Lower leg skin (tissue), 4 donors: ENCODE results near the gene MAPKAPK2. TPM values are rescaled to one million over a fixed set of nuclear protein-coding genes. Genes with fewer than 3 reads are reported as not detected.

Experiments used
- DNase-seq, 2 donors: peaks; one replicate each; pipeline ENCODE4 v3.0.0-alpha.2; 2019; ENCODE audit warnings: low spot score in 2 of 2
- H3K4me3 ChIP-seq: fragments of 200-600 bp; sonication (generic); 2 replicates; pipeline ENCODE4 v1.5.1; 2017; ENCODE audit warnings: mild to moderate bottlenecking, low read depth; ENCODE audit not compliant: poor library complexity, severe bottlenecking
- POLR2A ChIP-seq, 2 donors: fragments of 450-650 bp; IDR thresholded peaks; one replicate each; pipeline ENCODE4 v1.6.1; 2016 to 2017; ENCODE audit warnings: antibody characterized with exemption in 2 of 2, mild to moderate bottlenecking in 1 of 2, moderate library complexity in 1 of 2
- WGBS, 2 donors: methylation state at CpG; one replicate each; pipeline ENCODE4 v1.1.5; 2018; 5-methylcytosine and 5-hydroxymethylcytosine counted together
- intact Hi-C: fragments of 100-400 bp; cut with DNase I; formaldehyde crosslinking; loops from one replicate; pipeline ENCODE4 v1.15.0; 2023; ENCODE audit warnings: low total_unique reads
- total RNA-seq, 4 donors: library from RNA; depleted of rRNA; stranded (reverse); fragments of >200 nt; gene quantifications; one replicate each; pipeline ENCODE4 v1.1.0, GENCODE V29; 2016
- TF ChIP-seq, protein P1 (sequence below), 3 donors: fragments of 450-650 bp; IDR thresholded peaks; one replicate each; pipeline ENCODE4 v1.5.1; 2016; ENCODE audit warnings: antibody characterized with exemption in 3 of 3, mild to moderate bottlenecking in 3 of 3, moderate library complexity in 2 of 3

The MAPKAPK2 gene
- total RNA-seq, 4 donors from 2014 or later = 40.0 to 62.4 (median 52.4) TPM

DNA sequence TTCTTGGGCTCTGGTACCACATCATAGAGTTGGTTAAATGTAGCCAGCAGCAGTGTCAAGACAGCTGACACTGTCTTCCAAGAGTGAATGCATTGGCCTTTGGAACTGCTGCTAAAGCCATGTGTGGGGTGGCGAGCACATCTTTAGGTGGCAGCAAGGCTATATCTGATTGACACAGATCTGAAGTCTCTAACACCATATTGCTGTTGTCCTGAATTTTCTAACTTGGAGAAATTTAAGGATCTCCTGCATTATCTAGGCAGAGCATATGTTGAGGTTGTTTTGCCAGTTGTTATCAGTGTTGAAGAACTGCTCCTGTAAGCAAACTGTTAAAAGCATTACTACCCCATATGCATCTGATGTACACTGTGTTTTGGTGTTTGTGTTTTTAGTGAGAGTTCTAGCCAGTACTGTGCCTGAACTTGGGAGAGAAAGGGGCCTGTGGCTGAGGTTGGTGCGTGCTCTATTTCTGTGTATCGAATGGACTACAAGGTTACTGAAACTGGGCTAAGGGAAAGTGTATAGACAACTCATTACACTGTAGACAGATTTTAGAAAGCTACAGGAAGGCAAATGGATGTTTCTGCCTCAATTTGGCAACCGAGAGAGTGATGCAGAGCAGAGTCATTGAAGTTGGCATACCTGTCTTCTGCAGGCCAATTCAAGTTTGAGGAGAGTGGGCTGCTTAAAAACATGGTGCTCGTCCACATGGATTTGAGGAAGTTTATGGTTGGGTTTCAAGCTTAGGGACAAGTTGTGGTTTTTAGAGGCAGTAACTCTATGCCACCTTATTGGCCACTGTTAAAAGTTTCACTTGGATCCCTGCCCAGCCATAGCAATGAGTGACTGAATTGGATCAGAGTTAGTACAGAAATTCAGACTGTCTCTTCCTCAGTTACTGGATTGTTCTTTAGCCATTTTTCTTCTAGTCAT lies 32.5 kb upstream of the MAPKAPK2 start:
- intact Hi-C loops = no loop called here
- 80 to 88% methylated on average over 5 of the region's 5 CpGs for WGBS, 2 donors
- peak in 1 of 2 donors; percentile 20 for DNase-seq
- TF ChIP-seq, protein P1, sequence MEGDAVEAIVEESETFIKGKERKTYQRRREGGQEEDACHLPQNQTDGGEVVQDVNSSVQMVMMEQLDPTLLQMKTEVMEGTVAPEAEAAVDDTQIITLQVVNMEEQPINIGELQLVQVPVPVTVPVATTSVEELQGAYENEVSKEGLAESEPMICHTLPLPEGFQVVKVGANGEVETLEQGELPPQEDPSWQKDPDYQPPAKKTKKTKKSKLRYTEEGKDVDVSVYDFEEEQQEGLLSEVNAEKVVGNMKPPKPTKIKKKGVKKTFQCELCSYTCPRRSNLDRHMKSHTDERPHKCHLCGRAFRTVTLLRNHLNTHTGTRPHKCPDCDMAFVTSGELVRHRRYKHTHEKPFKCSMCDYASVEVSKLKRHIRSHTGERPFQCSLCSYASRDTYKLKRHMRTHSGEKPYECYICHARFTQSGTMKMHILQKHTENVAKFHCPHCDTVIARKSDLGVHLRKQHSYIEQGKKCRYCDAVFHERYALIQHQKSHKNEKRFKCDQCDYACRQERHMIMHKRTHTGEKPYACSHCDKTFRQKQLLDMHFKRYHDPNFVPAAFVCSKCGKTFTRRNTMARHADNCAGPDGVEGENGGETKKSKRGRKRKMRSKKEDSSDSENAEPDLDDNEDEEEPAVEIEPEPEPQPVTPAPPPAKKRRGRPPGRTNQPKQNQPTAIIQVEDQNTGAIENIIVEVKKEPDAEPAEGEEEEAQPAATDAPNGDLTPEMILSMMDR (IDR thresholded peaks at IDR 0.05) = no peak
- TF ChIP-seq POLR2A (IDR thresholded peaks at IDR 0.05) = no peak
- H3K4me3 ChIP-seq = no peak overlapping the region

DNA sequence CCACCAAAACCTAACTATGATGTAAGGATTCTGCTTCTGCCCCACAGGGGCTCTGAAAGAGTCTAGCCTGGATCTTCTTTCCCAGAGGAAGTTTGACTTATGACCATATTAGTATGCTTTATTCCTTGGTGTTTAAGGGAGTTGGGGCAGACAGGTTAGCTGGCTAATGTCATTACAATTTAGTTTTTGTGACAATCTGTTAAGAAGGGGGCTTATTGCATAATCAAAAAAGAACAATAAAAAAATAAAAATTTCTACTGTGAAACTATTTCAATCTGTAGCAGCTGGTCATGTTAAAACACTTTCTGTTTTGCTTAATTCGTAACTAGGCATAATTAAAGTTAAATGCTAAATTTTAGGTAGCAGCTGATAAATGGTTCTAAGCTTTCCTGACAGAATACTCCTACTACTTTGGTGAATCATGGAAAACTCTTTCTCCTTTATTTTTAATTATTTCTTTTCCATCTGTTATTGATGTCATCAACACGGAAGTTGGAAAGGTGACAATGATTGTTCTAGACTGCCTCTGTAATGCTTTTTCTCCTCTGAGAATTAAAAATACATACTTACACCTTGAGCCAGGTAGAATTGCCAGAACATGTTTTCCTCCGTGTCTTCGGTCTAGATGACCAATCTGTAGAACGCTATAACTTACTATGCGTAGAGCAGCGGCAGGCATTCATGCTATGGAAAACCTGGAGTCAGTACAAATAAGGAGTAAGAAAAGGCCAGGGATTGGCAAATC lies 30.8 kb upstream of the MAPKAPK2 start:
- intact Hi-C loops = no loop called here
- 44 to 58% methylated on average over 7 of the region's 7 CpGs for WGBS, 2 donors
- TF ChIP-seq, protein P1 (IDR thresholded peaks at IDR 0.05) = no peak
- TF ChIP-seq POLR2A (IDR thresholded peaks at IDR 0.05) = no peak
- H3K4me3 ChIP-seq = no peak overlapping the region
- no peak for DNase-seq

DNA sequence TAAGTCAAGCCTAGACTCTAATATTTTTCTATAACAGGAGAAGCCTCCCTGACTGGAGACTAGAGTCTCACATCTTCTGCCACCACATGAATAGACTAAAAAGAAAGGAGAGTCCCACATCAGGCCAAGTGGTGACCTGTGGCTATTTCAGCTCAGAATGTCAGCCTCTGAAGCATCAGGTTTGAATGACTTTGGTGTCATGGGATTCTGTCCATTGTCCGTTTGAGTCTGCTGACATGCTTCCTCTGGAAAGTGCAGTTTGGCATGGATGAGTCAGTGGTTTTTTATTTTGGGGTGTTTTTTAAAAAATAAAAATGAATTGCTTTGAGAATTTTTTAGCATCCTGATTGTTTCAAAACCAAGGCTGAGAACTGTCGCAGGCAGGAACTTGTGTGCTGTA lies 29.9 kb upstream of the MAPKAPK2 start:
- intact Hi-C loops = no loop called here
- WGBS, 2 donors = 65 to 77% methylated on average over 2 of the region's 2 CpGs
- TF ChIP-seq POLR2A (IDR thresholded peaks at IDR 0.05) = no peak
- TF ChIP-seq, protein P1 (IDR thresholded peaks at IDR 0.05) = no peak
- no peak overlapping the region for H3K4me3 ChIP-seq
- DNase-seq = no peak

DNA sequence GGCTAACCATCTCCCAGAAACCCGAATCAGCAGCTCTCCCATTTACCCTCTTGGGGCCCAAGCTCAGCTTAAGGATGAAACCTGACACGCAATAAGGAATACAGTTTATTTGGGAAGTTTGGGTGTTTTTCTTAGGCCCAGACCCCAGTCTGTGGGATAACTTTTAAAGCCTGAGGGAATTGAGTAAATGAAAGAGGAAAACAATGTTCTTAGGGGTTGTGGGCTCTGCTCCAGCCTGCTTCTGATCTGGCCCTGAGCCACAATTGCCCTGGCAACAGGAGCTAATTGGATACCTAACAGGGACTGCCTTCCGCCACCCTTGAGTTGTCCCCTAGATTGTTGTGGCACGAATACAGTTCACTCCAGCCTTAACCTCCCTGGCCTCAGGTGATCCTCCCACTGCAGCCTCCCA lies 29.2 kb upstream of the MAPKAPK2 start:
- no peak for DNase-seq
- 74 to 82% methylated on average over 4 of the region's 4 CpGs for WGBS, 2 donors

DNA sequence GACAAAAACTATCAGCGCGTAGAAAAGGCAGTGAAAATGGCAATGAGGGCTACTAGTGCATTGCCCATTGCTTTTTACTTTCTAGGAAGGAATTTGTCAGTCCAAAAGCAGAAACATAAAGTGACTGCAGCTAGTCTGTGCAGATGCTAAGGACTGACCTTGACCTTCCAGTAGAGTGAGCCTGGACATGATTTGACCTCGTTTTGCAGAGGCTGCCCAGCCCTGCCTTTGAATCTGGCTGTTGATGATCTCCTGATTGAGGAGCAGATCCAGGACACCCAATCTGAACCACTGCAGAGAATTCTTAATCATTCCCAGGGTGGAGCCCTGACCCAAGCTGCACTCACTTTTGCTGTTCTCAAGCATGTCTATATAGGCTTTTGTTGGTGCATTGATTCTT lies 27.8 kb upstream of the MAPKAPK2 start:
- WGBS, 2 donors = 87 to 89% methylated on average over 3 of the region's 3 CpGs
- intact Hi-C loops = no loop called here
- no peak for DNase-seq
- no peak overlapping the region for H3K4me3 ChIP-seq
- TF ChIP-seq, protein P1 (IDR thresholded peaks at IDR 0.05) = no peak
- no peak for TF ChIP-seq POLR2A (IDR thresholded peaks at IDR 0.05)

More for the DNA sequence above, 29.2 kb upstream of the MAPKAPK2 start:
- intact Hi-C loops = no loop called here
- TF ChIP-seq, protein P1 (IDR thresholded peaks at IDR 0.05) = no peak
- TF ChIP-seq POLR2A (IDR thresholded peaks at IDR 0.05) = no peak
- no peak overlapping the region for H3K4me3 ChIP-seq
